SK-MEL-5 (cell line): ENCODE data around the gene HNRNPUL1. TPM values are rescaled to one million over a fixed set of nuclear protein-coding genes. Genes with fewer than 3 reads are reported as not detected.
"Not testable (repeated sequence)": the region's sequence is repeated elsewhere in the genome, so short reads cannot be mapped to it uniquely, and the experiment has no call there.

ENCODE experiments used
- DNase-seq: peaks from one replicate; pipeline ENCODE4 v3.0.0-alpha.2; 2016; ENCODE audit warnings: low read depth, low spot score
- in situ Hi-C: cut with HindIII; loops from 2 replicates; pipeline ENCODE4 v1.10.0; 2016; ENCODE audit warnings: low sequenced_read_pairs, high pct_unique_total_duplicates, low pct_unique_long_range_greater_than_20kb
- polyA plus RNA-seq, 2 experiments: library from polyadenylated mRNA; depleted of rRNA; stranded (reverse); fragments of >200 nt; gene quantifications; 2 replicates each; pipeline ENCODE4 v1.2.3, GENCODE V29; 2015
- total RNA-seq: library from RNA; depleted of rRNA; stranded (reverse); fragments of >200 nt; shearing (Covaris generic); gene quantifications from 2 replicates; pipeline ENCODE4 v1.2.3, GENCODE V29; 2014; rRNA removed

The HNRNPUL1 gene
- 56.4 and 59.7 TPM in 2 replicates for total RNA-seq
- 122 and 157 TPM in 2 replicates for polyA plus RNA-seq (2015; cell fraction: cytosol; rRNA removed)
- polyA plus RNA-seq (2015; cell fraction: nucleus; rRNA removed) = 58.9 and 77.8 TPM in 2 replicates

GRCh38 chr19:41263850-41264580 lies at the start of gene HNRNPUL1:
HNRNPUL1 (plus strand) TSS chr19:41264372; CDS start chr19:41264504, 132 bp downstream.
- peak; percentile 100 for DNase-seq
- in situ Hi-C loops = no loop called here

GRCh38 chr19:41217741-41218140 lies 46.4 kb upstream of the HNRNPUL1 start:
- no peak for DNase-seq
- in situ Hi-C loops = no loop called here

DNA sequence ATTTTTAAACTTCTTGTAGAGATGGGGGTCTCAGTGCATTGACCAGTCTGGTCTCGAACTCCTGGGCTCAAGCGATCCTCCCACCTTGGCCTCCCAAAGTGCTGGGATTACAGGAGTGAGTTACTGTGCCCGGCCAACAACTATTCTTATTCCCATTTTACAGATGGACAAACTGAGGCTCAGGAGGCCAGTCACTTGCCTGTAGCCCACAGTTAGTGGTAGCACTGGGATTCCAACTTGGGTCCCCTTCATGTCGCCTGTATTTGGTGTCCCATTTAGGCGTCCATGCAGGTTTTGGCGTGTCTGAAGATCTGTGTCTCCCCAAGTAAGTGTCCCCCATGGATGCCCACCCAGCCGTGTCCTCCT lies 45.9 kb upstream of the HNRNPUL1 start:
- in situ Hi-C loops = no loop called here
- no peak for DNase-seq

DNA sequence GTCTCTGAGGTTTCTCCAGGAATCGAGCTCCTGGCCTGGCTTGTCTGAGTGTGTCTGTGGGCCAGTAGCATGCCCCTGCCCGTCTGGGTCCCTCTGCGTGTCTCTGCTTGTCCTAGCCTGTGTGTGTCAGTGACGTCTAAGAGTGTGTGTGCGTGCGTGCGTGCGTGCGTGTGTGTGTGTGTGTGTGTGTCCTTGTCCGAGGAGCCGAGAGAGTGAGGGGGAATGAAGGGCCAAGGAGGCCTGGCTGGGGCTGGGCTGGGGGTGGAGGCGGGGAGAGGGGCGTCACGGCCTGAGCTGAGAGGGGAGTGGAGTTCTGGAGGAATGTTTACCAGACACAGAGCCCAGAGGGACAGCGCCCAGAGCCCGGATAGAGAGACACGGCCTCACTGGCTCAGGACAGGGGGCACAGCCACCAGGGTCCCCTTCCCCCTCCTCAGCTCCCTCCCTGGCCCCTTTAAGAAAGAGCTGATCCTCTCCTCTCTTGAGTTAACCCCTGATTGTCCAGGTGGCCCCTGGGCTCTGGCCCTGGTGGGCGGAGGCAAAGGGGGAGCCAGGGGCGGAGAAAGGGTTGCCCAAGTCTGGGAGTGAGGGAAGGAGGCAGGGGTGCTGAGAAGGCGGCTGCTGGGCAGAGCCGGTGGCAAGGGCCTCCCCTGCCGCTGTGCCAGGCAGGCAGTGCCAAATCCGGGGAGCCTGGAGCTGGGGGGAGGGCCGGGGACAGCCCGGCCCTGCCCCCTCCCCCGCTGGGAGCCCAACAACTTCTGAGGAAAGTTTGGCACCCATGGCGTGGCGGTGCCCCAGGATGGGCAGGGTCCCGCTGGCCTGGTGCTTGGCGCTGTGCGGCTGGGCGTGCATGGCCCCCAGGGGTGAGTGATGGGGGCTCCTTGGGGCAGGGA lies 45.3 kb upstream of the HNRNPUL1 start, which contains the start of gene AXL:
Gene AXL (plus strand): TSS at position 609 of the 893 bp plus-strand sequence. CDS start 170 bp downstream, at position 779.
- in situ Hi-C loops = no loop called here
- DNase-seq = no peak

DNA sequence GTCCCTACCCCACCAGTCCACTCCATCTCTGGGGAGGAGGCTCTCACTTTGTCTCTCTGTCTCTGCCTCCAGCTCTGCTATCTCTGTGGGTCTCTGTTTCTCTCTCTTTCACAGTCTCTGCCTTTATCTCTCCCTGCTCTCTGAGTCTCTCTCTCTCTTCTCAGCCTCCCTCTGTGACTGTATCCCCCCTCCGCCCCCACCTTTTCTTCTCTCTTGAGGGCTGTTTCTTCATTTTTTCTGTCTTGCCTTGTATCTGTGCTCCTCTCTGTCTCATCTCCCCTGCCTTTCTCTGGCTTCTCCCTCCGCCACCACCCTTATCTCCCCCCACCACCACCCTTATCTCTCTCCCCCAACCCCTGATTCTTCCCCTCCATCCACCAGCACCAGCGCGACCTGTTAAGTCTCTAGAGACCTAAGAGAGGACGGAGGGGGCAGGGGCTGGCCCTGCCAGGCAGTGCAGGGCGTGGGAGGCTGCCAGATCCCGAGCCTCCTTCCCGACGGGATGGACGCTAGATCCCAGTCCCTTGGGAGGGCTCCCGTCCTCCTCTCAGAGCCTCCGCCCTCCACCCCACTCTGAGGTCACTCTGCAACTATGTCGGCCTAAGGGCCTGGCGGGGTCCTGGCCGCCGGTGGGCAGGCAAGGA lies 44.1 kb upstream of the HNRNPUL1 start:
- in situ Hi-C loops = no loop called here
- DNase-seq = no peak

GRCh38 chr19:41220811-41221210 lies 43.4 kb upstream of the HNRNPUL1 start:
- in situ Hi-C loops = no loop called here
- DNase-seq = no peak

- no peak for DNase-seq
- in situ Hi-C loops = no loop called here
These were observed 42.5 kb upstream of the HNRNPUL1 start for GRCh38 chr19:41221514-41222205.

- DNase-seq = peak; percentile 15
- in situ Hi-C loops = no loop called here
These were observed 41.9 kb upstream of the HNRNPUL1 start for GRCh38 chr19:41222240-41222639.

DNA sequence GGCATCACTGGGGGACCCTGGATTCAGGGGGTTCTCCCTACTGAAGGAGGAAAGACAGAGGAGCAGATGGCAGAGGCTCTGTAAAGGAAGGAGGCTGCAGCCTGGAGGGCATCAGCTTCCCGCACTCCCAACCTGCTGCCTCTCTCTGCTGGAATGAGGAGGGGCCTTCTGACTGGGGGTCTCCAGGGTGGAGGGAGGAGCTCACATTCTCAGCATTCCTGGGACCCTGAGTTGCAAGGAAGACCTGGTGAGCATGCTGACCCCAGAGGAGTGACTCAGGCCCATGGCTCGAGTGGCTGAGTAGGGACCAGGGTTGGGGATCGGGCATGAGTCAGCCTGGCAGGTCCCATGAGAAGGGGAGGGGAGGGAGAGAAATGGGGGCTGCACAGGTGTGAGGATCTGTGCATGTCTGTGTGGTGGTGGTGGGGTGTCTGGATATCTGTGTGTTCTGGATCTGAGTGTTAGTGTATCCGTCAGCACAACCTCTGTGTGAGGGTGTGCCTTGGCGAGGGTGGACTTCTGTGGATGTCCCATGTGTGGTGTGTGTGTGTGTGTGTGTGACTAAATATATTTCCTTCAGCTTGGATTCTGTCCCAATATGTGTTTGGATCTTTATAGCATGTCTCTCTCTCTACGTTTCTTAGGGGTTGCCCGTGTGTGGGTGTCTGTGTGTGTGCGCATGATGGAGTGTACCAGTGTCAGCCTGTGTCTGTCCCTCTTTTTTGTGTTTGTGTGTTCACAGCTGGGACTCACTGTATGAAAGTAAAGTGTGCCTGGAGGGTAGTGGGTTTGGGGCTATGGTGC lies 40.5 kb upstream of the HNRNPUL1 start:
- DNase-seq = no peak
- in situ Hi-C loops = no loop called here

DNA sequence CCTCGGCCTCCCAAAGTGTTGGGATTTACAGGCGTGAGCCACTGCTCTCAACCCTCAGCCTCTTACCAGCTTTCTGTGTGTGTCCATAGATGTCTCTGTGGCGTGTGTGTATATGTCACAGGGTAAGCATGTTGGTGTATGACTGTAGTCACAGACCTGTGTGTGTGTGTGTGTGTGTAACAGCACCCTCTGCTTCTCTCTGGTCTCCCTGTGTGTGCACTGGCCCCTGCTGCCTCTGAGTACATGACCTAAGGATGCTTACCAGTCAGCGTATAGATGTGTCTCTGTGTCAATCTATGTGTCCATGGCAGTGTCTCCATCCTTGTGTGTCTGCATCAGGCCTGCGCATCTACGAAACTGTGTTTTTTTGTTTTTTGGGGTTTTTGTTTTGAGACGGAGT lies 39.5 kb upstream of the HNRNPUL1 start:
- in situ Hi-C loops = no loop called here
- no peak for DNase-seq

GRCh38 chr19:41225238-41226052 lies 38.7 kb upstream of the HNRNPUL1 start:
- in situ Hi-C loops = no loop called here
- no peak for DNase-seq

- DNase-seq = no peak
- in situ Hi-C loops = no loop called here
These were observed 37.9 kb upstream of the HNRNPUL1 start for GRCh38 chr19:41226053-41226873.

- in situ Hi-C loops = no loop called here
- no peak for DNase-seq
These were observed 37.2 kb upstream of the HNRNPUL1 start for GRCh38 chr19:41226874-41227390.

DNA sequence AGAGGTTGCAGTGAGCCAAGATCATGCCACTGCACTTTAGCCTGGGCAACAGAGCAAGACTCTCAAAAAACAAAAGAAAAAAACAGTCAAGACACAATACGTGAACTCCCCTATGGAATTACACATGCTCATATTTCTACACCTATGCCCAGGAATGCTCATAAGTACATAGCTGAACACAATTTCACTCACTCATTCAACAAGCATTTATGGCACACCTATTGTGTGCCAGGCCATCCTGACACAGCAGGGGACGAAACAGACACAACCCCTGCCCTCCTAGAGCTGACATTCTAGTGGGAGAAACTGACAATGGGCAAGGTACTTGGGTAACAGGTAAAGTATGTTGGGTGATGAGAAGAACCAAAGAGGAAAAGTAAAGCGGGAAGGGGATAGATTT lies 35.7 kb upstream of the HNRNPUL1 start:
- no peak for DNase-seq
- in situ Hi-C loops = no loop called here

DNA sequence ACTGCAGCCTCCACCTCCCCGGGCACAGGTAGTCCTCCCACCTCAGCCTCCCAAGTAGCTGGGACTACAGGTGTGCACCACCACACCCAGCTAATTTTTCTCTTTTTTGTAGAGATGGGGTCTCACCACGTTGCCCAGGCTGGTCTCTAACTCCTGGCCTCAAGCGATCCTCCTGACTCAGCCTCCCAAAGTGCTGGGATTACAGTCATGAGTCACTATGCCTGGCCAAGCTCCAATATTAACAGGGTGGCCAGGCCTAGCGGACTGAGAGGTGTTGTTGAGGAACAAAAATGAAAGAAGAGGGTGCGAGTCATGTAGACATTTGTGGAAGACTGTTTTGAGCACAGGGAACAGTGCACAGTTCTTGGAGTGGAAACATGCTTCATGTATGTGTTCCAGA lies 34.8 kb upstream of the HNRNPUL1 start:
- DNase-seq, in situ Hi-C loops: not testable (repeated sequence)
